DMS153 treated with DMSO at 0.1 percent for 48 hours (cell line): ENCODE measurements around the gene BCAR1.
"Not testable (repeated sequence)": the region's sequence is repeated elsewhere in the genome, so short reads cannot be mapped to it uniquely, and the experiment has no call there.

Experiments used
- DNase-seq: peaks from one replicate; lab custom pipeline; 2025; ENCODE audit not compliant: unreplicated experiment; lab: John Stamatoyannopoulos, UW

The BCAR1 gene

GRCh38 chr16:75205961-75206748 lies 45.3 kb downstream of the BCAR1 start:
- DNase-seq = not testable (repeated sequence)

GRCh38 chr16:75205438-75205837 lies 46.0 kb downstream of the BCAR1 start:
- not testable (repeated sequence) for DNase-seq

GRCh38 chr16:75204905-75205304 lies 46.5 kb downstream of the BCAR1 start:
- not testable (repeated sequence) for DNase-seq

GRCh38 chr16:75204410-75204758 lies 47.0 kb downstream of the BCAR1 start:
- no peak for DNase-seq

GRCh38 chr16:75203667-75204409 lies 47.6 kb downstream of the BCAR1 start:
- DNase-seq = no peak

GRCh38 chr16:75203096-75203495 lies 48.3 kb downstream of the BCAR1 start:
- DNase-seq = no peak

- DNase-seq = no peak
Observed at GRCh38 chr16:75202069-75202590, 49.3 kb downstream of the BCAR1 start.

- no peak for DNase-seq
Observed at GRCh38 chr16:75198135-75198600, 53.3 kb downstream of the BCAR1 start.

- DNase-seq = no peak
Observed at GRCh38 chr16:75197522-75198134, 53.8 kb downstream of the BCAR1 start.

- DNase-seq = no peak
Observed at GRCh38 chr16:75196836-75197235, 54.6 kb downstream of the BCAR1 start.

- DNase-seq = no peak
Observed at GRCh38 chr16:75195811-75196790, 55.3 kb downstream of the BCAR1 start.

GRCh38 chr16:75193730-75194444 lies 57.5 kb downstream of the BCAR1 start:
- DNase-seq = no peak

GRCh38 chr16:75193265-75193650 lies 58.2 kb downstream of the BCAR1 start:
- DNase-seq = no peak

- DNase-seq = no peak
Observed at GRCh38 chr16:75192606-75193264, 58.7 kb downstream of the BCAR1 start.

- DNase-seq = no peak
Observed at GRCh38 chr16:75189638-75190245, 61.7 kb downstream of the BCAR1 start.

GRCh38 chr16:75188832-75189477 lies 62.5 kb downstream of the BCAR1 start:
- DNase-seq = no peak

- no peak for DNase-seq
Observed at GRCh38 chr16:75181630-75182029, 69.8 kb downstream of the BCAR1 start.

GRCh38 chr16:75179208-75179607 lies 72.2 kb downstream of the BCAR1 start:
- no peak for DNase-seq
